ENCODE data around the gene KCP.

KCP gene

GRCh38 chr7:128869944-128870285, 40.6 kb downstream of the KCP start:
- FAIRE-seq = no peak

GRCh38 chr7:128869138-128869943, 41.2 kb downstream of the KCP start:
- FAIRE-seq = no peak

- FAIRE-seq = no peak
Observed at GRCh38 chr7:128868624-128869137, 41.8 kb downstream of the KCP start.

- FAIRE-seq = no peak
Observed at GRCh38 chr7:128867842-128868623, 42.5 kb downstream of the KCP start.

- FAIRE-seq = no peak
Observed at GRCh38 chr7:128867241-128867640, 43.3 kb downstream of the KCP start.

- no peak for FAIRE-seq
Observed at GRCh38 chr7:128865996-128866877, 44.3 kb downstream of the KCP start.

GRCh38 chr7:128865303-128865702, 45.2 kb downstream of the KCP start:
- FAIRE-seq = no peak

- FAIRE-seq = no peak
Observed at GRCh38 chr7:128863433-128863989, 47.0 kb downstream of the KCP start.

GRCh38 chr7:128862571-128863432, 47.7 kb downstream of the KCP start, which contains the start of gene ATP6V1F:
Gene ATP6V1F, plus strand, starts transcription at chr7:128862856. Its CDS starts 49 bp downstream, at chr7:128862905.
- peak; percentile 99 for FAIRE-seq

- no peak for FAIRE-seq
Observed at GRCh38 chr7:128861957-128862570, 48.4 kb downstream of the KCP start.

GRCh38 chr7:128860158-128861073, 50.1 kb downstream of the KCP start:
- FAIRE-seq = no peak

- no peak for FAIRE-seq
Observed at GRCh38 chr7:128859232-128860157, 51.0 kb downstream of the KCP start.

- no peak for FAIRE-seq
Observed at GRCh38 chr7:128858380-128859231, 51.9 kb downstream of the KCP start.

- FAIRE-seq = no peak
Observed at GRCh38 chr7:128856001-128856718, 54.3 kb downstream of the KCP start.

GRCh38 chr7:128855559-128855958, 55.0 kb downstream of the KCP start:
- no peak for FAIRE-seq

GRCh38 chr7:128854396-128854795, 56.1 kb downstream of the KCP start:
- no peak for FAIRE-seq

- FAIRE-seq = no peak
Observed at GRCh38 chr7:128853799-128854198, 56.7 kb downstream of the KCP start.
